Erythroblast (primary cell): ENCODE results near the gene A3GALT2.

Source experiments
- GATA1 ChIP-seq: IDR thresholded peaks from 2 replicates; pipeline ENCODE4 v1.6.1; 2011; ENCODE audit warnings: low read depth, mild to moderate bottlenecking, control low read depth, low read length, moderate library complexity
- POLR2A ChIP-seq: IDR thresholded peaks from 2 replicates; pipeline ENCODE4 v1.6.1; 2011; ENCODE audit warnings: mild to moderate bottlenecking, low read length

- TF ChIP-seq POLR2A (no peak), GATA1 (no peak)
Measured at GRCh38 chr1:33342041-33342723, 21.3 kb upstream of the A3GALT2 start.
